Hindlimb muscle (tissue), 1 donor: ENCODE data around the gene CLNK. TPM values are rescaled to one million over a fixed set of nuclear protein-coding genes. Genes with fewer than 3 reads are reported as not detected.

ENCODE experiments used
- DNase-seq: peaks from one replicate; pipeline ENCODE4 v3.0.0-alpha.2; 2013
- polyA plus RNA-seq: library from polyadenylated mRNA; unstranded; fragments of 120-200 nt; gene quantifications from one replicate; pipeline ENCODE4 v1.2.1, GENCODE V29; 2013; ENCODE audit not compliant: insufficient read length

Gene CLNK
- polyA plus RNA-seq, 1 donor: 0.30 TPM

- peak; percentile 14 for DNase-seq
These were observed 179.9 kb downstream of the CLNK start for GRCh38 chr4:10504570-10505179.

GRCh38 chr4:10502717-10503116, 181.9 kb downstream of the CLNK start:
- no peak for DNase-seq

GRCh38 chr4:10500776-10501175, 183.8 kb downstream of the CLNK start:
- DNase-seq: no peak

- DNase-seq: no peak
These were observed 188.4 kb downstream of the CLNK start for GRCh38 chr4:10496200-10496599.

DNA sequence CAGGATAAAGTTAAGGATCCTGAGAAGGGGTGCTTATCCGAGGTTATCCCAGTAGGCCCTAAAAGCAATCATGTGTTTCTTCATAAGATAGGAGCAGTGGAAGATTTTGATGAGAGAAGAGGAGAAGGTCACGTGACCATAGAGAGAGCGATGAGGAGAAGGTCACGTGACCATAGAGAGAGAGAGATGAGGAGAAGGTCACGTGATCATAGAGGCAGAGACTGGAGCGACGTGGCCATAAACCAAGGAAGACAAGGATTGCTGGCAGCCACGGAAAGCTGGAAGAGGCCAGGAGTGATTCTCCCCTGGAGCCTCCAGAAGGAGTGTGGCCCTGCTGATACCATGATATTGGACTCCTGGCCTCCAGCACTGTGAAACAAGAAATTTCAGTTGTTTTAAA, 188.9 kb downstream of the CLNK start:
- DNase-seq: no peak

GRCh38 chr4:10492464-10492863, 192.1 kb downstream of the CLNK start:
- DNase-seq: no peak

- DNase-seq: no peak
These were observed 193.2 kb downstream of the CLNK start for GRCh38 chr4:10491401-10491800.

GRCh38 chr4:10490996-10491395, 193.6 kb downstream of the CLNK start:
- DNase-seq: no peak

DNA sequence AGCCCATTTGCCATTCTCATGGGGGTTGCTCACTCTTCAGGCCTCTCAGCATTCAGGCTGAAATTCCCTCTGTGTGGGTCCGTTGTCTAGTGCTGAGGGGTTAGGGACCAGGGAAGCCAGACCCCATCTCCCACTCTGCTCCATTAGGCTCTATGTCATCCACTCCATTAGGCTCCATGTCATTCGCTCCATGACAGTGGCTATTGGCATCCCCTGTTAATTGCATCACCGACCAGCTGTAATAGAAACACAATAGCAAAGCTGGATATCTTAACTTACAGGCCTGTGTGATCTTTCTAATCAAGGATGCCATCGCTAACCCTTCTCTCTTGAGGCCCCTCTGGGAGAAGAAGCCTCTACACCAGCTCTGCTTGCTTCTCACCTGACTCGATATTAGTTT, 201.7 kb downstream of the CLNK start:
- no peak for DNase-seq

GRCh38 chr4:10480616-10481015, 204.0 kb downstream of the CLNK start:
- DNase-seq: no peak

DNA sequence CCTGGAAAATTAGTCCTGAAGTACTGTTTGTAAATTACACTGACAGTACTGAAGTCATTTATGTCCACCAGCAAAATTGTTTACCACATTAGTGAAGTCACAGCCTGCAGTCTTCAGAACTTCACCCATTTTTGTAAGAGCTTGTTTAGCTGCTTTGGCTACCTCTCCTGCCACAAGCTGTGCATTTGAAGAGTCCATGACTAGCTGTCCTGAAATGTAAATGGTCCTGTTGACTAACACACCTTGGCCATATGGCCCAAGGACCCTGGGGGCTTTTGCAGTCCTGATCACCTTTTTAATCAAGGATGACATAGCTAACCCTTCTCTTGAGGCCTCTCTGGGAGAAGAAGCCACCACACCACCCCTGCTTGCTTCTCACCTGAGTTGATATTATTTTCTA, 205.9 kb downstream of the CLNK start:
- no peak for DNase-seq

GRCh38 chr4:10470505-10470904, 214.1 kb downstream of the CLNK start:
- no peak for DNase-seq

DNA sequence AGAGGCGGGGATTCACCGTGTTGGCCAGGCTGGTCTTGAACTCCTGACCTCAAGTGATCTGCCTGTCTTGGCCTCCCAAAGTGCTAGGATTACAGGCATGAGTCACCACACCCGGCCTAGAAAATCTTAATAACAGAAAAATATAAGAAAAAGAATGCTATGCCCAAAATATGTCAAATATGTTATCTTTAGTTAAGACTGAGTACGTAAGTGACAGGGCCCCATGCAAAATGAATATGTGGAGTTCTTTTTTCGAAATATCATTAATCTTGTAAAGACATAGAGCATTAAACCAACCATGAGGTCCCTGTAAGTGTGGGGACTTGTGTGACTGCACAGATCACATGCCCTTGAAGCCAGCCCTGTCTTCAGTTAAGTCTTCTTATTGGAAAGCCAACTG, 218.4 kb downstream of the CLNK start:
- DNase-seq: no peak

- DNase-seq: no peak
These were observed 221.7 kb downstream of the CLNK start for GRCh38 chr4:10462876-10463275.

- no peak for DNase-seq
These were observed 222.6 kb downstream of the CLNK start for GRCh38 chr4:10461850-10462400.

DNA sequence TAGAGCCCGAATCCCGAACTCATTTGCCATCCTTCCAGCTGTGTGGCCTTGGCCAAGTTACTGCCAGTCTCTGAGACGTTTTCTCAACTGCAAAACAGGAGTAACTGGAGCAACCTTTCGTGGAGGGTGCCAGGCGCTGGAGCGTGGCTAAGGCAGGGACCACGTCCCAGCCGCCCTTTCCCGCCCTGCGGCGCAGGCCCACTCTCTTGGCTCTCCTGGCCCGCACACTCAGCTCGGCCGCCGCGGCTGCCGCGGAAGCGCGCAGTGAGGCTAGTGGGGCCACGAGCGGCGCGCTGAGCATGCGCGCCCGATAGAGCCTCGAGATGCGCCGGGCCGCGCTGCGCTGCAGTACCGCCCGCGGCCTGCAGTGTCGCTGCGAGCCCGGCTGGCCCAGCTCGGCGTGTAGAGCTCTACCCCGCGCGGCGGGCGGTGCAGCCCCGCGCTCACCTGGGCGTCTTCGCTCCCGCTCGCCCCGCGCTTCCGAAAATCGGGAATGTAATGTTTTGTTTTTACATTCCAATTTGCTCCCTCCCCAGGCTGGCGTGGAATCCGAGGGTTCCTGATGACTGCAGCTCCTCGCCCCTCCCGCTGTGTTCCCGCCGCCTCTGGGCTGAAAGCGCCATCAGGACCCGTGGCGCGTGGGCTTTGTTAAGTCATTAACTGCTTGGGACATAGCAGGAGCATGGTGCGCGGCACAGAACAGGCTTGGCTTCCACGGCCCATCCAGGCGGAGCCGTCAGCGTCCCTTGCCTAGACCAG, 223.3 kb downstream of the CLNK start:
- DNase-seq: peak; percentile 88

- no peak for DNase-seq
These were observed 224.1 kb downstream of the CLNK start for GRCh38 chr4:10460313-10461047.

- DNase-seq: no peak
These were observed 225.3 kb downstream of the CLNK start for GRCh38 chr4:10459305-10459704.

DNA sequence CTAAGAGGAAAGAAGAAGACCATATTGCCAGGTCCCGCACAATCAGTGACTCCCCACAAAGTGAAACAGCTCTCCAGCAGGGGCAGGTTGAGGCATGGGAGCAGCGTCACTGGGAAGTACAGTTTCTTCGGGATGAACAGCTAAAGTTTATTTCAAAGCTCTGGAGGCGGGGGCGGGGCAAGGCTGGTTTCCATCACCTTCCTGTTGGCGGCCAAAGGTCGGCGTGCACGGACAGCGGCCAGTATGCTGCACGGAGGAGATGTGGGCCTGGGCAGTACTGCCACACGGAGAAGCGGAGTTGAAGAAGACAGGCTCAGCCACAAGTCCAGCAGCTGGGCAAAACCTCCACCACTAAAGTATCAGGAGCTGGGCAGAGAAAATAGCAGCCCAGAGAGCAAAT, 226.4 kb downstream of the CLNK start:
- DNase-seq: no peak

DNA sequence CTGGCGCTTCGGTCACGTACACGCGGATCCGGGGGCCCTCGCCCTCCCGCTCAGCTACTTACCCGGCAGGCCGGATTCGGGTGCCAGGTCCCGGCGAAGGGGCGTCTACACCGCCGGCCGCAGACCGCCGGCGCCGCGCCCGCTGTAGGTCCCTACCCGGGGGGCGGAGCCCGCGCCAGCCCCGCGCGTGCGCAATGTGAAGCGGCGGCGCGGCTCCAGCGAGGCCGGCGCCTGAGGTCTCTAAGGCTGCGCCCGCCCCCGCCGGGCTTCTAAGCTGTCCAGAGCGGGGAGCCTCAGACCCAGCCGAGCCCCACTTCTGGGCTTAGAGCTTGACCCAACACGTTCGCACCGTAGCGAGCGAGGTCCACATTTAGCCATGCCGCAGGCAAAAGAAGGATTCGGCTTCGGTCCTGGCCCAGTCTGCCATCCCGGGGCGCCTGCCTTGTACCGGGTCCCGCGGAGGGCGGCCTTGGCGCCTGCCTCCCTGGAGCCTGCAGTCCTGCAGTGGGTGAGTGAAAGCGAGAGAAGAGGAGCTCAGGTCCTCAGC, 227.2 kb downstream of the CLNK start, which contains the start of gene ZNF518B:
ZNF518B (minus strand) TSS at position 172 of the 547 bp plus-strand sequence. CDS start 11,098 bp downstream, outside the sequence.
- peak; percentile 83 for DNase-seq

DNA sequence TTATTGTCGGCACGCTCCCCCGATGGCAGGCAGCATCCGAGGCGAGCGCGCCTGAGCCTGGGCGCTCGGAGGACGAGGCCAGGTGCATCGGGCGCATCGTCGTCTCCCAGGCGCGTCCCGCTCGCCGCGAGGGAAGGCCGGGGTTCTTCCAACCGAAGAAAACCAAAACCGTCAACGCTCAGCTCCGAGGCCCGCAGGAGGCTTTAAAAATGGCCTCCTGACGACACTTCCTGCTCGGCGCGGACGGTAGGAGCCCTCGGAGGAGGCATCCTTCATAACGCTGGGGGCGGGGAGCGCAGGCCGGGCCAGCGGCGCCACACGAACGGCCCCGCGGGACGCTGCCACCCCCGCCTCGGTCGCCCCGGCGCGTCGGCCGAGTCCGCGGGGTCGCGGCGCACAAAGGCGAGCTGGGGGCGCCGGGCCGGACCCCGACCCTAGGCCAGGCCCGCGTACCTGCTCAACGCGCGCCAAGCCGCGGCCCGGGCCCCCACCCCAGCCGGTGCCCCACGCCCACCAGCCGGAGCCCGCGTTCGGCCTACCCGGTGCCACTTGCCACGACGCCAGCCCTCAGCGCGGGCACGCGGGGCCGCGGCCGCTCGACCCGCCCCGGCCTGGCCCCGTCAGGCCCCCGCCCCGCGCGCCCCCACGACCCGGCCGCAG, 227.8 kb downstream of the CLNK start:
- DNase-seq: peak; percentile 58

GRCh38 chr4:10456260-10456594, 228.3 kb downstream of the CLNK start:
- peak; percentile 4 for DNase-seq

DNA sequence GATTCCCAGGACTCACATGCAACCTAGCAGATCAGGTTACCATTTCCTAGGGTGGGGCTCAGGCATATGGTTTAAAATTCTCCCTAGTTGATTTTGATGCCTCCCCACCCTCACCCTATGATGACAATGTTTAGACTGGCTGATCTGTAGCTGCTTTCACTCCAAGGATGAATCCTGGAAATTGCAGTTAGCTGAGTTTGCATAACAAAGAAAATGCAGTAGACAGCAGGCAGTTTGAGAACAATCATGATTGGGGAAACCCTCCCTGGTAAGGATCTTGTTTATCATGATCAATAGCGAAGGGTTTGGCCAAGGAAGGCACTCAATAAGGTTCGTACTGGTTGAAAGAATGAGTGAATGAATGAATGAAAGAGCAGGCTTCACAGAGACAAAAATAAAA, 229.4 kb downstream of the CLNK start:
- DNase-seq: no peak
